RWPE1 (cell line): Measurements from ENCODE around the gene ZDHHC7.

Experiments used
- CTCF ChIA-PET: fragments of 350-600 bp; sonication (Branson Sonifier 250); formaldehyde crosslinking; extraction: SDS; loops from one replicate; lab custom pipeline; 2021; lab: Yijun Ruan, JAX
- POLR2A ChIA-PET: fragments of 400-600 bp; formaldehyde crosslinking; extraction: SDS; loops from one replicate; lab custom pipeline; 2020; ENCODE audit warnings: antibody characterized with exemption; ENCODE audit not compliant: low non-redundant PET; lab: Yijun Ruan, JAX
- DNase-seq: peaks from one replicate; pipeline ENCODE4 v3.0.0; 2012; ENCODE audit warnings: low spot score
- H3K27ac ChIP-seq: fragments of 450-650 bp; 2 replicates; pipeline ENCODE4 v1.5.1; 2017
- CTCF ChIP-seq: fragments of 450-650 bp; conservative IDR thresholded peaks from 2 replicates; pipeline ENCODE4 v1.5.1; 2017; ENCODE audit warnings: low read depth, mild to moderate bottlenecking

ZDHHC7 gene

DNA sequence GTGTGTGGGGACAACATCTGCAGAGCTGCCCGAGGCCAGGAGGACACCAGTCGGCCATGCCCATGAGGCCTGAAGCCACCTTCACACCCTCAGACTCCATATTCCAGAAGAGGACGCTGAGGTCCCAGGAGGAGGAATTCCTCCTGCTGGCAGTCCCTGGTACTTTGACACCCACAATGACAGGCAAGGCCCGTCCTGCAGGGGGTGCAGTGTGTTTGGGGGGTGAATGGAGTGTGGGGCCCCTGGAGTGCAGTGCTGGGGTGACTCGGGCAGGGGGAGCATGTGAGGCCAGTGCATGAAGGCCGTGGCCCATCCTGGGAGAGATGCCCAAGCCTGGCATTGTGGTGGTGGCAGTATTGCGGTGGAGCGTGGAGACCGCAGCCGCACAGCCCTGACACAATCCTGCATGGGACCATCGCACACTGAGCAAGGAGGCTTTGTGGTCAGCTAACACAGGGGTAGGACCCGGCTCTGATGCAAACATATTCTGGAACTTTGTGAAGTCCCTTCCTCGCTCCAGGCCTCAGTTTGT is 52.2 kb downstream of the ZDHHC7 start:
- TF ChIP-seq CTCF: no peak
- no peak overlapping the region for H3K27ac ChIP-seq
- POLR2A ChIA-PET: no interaction called here
- no peak for DNase-seq
- CTCF ChIA-PET: interaction anchor here (0.6 kb wide), 1 partner anchor 293 kb away, joined by 3 read pairs; no protein-coding TSS in a partner anchor

GRCh38 chr16:84957792-84958191 is 53.5 kb downstream of the ZDHHC7 start:
- TF ChIP-seq CTCF: no peak
- ChIA-PET POLR2A (no interaction called here), CTCF (interaction anchor here (1.0 kb wide), 1 partner anchor 203 kb away, joined by 3 read pairs; no protein-coding TSS in a partner anchor)
- H3K27ac ChIP-seq: no peak overlapping the region
- DNase-seq: no peak

DNA sequence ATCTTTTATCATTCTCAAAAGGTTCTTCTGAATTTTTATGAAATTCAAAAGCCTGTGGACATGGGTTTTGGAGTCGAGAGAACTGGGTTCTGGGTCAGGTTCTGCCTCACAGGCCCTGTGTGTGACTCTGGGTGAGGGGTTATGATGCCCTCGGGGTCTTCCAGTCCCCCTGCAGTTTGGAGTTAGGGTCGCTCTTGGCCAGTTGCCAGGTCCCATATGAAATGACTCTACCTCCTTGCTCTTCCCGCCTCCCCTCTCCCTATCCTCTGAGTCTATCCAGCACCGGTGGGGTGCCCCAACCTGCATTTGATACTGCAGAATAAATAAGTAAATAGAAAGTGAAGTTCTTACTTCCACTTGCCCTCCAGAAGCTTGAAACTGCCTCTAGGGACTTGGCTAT is 54.1 kb downstream of the ZDHHC7 start:
- POLR2A ChIA-PET: no interaction called here
- H3K27ac ChIP-seq: no peak overlapping the region
- CTCF ChIA-PET: no interaction called here
- no peak for TF ChIP-seq CTCF
- DNase-seq: no peak

DNA sequence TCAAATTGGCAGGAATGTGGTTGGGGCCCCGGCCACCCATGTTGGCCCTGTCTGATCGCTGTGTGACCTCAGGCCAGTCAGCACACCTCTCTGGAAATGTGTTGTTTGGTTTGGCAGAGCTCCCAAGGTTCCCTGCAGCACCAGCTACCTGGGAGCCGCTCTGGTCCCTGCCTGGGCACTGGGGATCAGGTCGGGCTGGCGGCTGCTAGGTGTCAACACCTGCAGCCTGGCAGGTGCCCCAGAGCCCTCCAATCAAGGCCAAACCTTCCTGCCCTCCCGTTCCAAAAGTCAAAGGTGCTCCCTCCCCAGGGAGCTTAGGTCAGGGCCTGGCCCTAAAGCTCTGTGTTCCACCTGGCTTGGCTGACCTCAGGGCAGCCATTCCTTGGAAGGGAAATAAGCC is 55.9 kb downstream of the ZDHHC7 start:
- TF ChIP-seq CTCF: no peak
- no peak overlapping the region for H3K27ac ChIP-seq
- DNase-seq: no peak
- CTCF ChIA-PET: no interaction called here
- POLR2A ChIA-PET: no interaction called here

- CTCF ChIA-PET: interaction anchor here (0.6 to 3.4 kb wide), 5 partner anchors 9 to 632 kb away, joined by 3 to 30 read pairs (median 4); no protein-coding TSS in a partner anchor
- POLR2A ChIA-PET: no interaction called here
- no peak for TF ChIP-seq CTCF
- DNase-seq: no peak
- H3K27ac ChIP-seq: no peak overlapping the region
Observed at GRCh38 chr16:84953190-84953746, 58.1 kb downstream of the ZDHHC7 start.

DNA sequence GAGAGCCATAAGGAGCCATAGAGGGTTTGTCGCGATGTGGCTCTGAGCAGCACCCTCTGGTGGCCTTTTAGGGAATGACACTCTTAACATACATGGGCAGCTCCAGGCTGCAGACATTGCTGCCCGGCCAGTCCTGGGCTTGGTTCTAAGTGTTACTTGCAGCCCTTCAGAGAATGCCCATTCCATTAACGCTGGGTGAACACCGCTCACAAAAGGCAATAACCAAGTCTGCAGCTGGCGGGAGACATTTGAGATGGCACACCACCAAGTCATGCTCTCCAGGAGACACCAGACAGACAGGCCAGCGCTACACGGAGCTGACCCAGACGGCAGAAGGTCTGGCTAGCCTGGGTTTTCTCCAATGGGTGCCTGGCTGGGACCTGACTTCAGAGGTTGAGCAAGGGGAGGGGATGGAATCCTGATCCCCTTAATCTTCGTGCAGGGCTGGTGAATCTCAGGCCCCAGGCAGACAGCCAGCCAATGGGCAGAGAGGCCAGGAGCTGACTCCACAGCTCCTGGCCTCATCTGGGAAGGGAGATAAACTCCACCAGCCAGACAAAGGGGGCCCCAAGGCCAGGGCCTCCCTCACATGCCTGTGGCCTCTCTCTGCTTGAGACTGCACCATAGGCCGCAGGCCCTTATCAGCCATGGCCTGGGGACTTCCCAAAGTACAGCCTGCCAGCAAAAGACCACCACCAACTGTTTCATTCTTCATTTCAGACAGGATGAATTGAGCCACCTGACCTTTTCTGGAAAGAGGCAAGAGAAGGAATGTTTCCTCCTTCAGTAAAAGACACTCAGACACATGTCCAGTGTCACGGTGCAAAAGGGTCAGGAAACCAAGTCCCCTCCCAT is 58.8 kb downstream of the ZDHHC7 start:
- H3K27ac ChIP-seq: no peak overlapping the region
- POLR2A ChIA-PET: no interaction called here
- peak; percentile 84 for TF ChIP-seq CTCF

More for the DNA sequence above, 58.8 kb downstream of the ZDHHC7 start:
- CTCF ChIA-PET: interaction anchor here (0.6 to 3.4 kb wide), 23 partner anchors 9 to 442 kb away, joined by 3 to 30 read pairs (median 4); no protein-coding TSS in a partner anchor
- peak; percentile 77 for DNase-seq
